ENCODE measurements around the gene RHBDL3.
"Not testable (repeated sequence)": the region's sequence is repeated elsewhere in the genome, so short reads cannot be mapped to it uniquely, and the experiment has no call there.

Gene RHBDL3

GRCh38 chr17:32265192-32265923 lies at the start of gene RHBDL3:
RHBDL3 (plus strand) TSS chr17:32265832; CDS start chr17:32266190, 358 bp downstream.
- DNase-seq = no peak

- no peak for DNase-seq
Measured at GRCh38 chr17:32222621-32223020, 43.0 kb upstream of the RHBDL3 start.

GRCh38 chr17:32223703-32224102 lies 41.9 kb upstream of the RHBDL3 start:
- no peak for DNase-seq

- DNase-seq = no peak
Measured at GRCh38 chr17:32226886-32227285, 38.7 kb upstream of the RHBDL3 start.

GRCh38 chr17:32227910-32228309 lies 37.7 kb upstream of the RHBDL3 start:
- DNase-seq = no peak

GRCh38 chr17:32235588-32235987 lies 30.0 kb upstream of the RHBDL3 start:
- DNase-seq = no peak

- no peak for DNase-seq
Measured at GRCh38 chr17:32239456-32239855, 26.2 kb upstream of the RHBDL3 start.

- DNase-seq = no peak
Measured at GRCh38 chr17:32240750-32241149, 24.9 kb upstream of the RHBDL3 start.

GRCh38 chr17:32241640-32242039 lies 24.0 kb upstream of the RHBDL3 start:
- DNase-seq = no peak

GRCh38 chr17:32249475-32249874 lies 16.2 kb upstream of the RHBDL3 start:
- no peak for DNase-seq

- DNase-seq = peak; percentile 69 to 85
Measured at GRCh38 chr17:32253117-32253611, 12.5 kb upstream of the RHBDL3 start.

- peak in 1 of 2 experiments; percentile 38 for DNase-seq
Measured at GRCh38 chr17:32256012-32256700, 9.5 kb upstream of the RHBDL3 start.

GRCh38 chr17:32256701-32257019 lies 9.0 kb upstream of the RHBDL3 start:
- no peak for DNase-seq

- peak; percentile 45 to 87 for DNase-seq
Measured at GRCh38 chr17:32258383-32259140, 7.1 kb upstream of the RHBDL3 start.

GRCh38 chr17:32259586-32259985 lies 6.0 kb upstream of the RHBDL3 start:
- no peak for DNase-seq

- no peak for DNase-seq
Measured at GRCh38 chr17:32261417-32261736, 4.3 kb upstream of the RHBDL3 start.

- DNase-seq = no peak
Measured at GRCh38 chr17:32261936-32262510, 3.6 kb upstream of the RHBDL3 start.

- DNase-seq = not testable (repeated sequence)
Measured at GRCh38 chr17:32263515-32263914, 2.1 kb upstream of the RHBDL3 start.

- DNase-seq = peak in 1 of 2 experiments; percentile 29
Measured at GRCh38 chr17:32264140-32264799, 1.4 kb upstream of the RHBDL3 start.

GRCh38 chr17:32264823-32265191 lies 825 bp upstream of the RHBDL3 start:
- DNase-seq = no peak

GRCh38 chr17:32266051-32266388 lies 388 bp downstream of the RHBDL3 start:
- no peak for DNase-seq

- no peak for DNase-seq
Measured at GRCh38 chr17:32266389-32267301, 1.0 kb downstream of the RHBDL3 start.
